Sciatic nerve (tissue), 2 donors: ENCODE data around the gene FYB2. TPM values are rescaled to one million over a fixed set of nuclear protein-coding genes. Genes with fewer than 3 reads are reported as not detected.
"Not testable (repeated sequence)": the region's sequence is repeated elsewhere in the genome, so short reads cannot be mapped to it uniquely, and the experiment has no call there.

Experiments used
- ATAC-seq: fragments of 200-7000 bp; cut with Tn5 transposase; one replicate; pipeline ENCODE4 v1.9.1; 2020; ENCODE audit warnings: mild to moderate bottlenecking, moderate library complexity
- DNase-seq: peaks from one replicate; pipeline ENCODE4 v3.0.0-alpha.2; 2020; ENCODE audit warnings: low spot score
- intact Hi-C: fragments of 100-400 bp; cut with DNase I; formaldehyde crosslinking; loops from one replicate; pipeline ENCODE4 v1.14.2; 2022
- total RNA-seq: library from RNA; stranded (reverse); fragmentation: NEBNext Ultra II Directional; extraction: Animal tissue kit (Norgen Biotek cat#: 25700); gene quantifications from one replicate; pipeline ENCODE4 v1.2.1, GENCODE V29; 2021
- donor health status: DM: no; HTN: no; CAD: no.
- donor health status: DM: no; HTN: no; CAD: no.

Gene FYB2
- total RNA-seq, 1 donor from 2014 or later = not detected

DNA sequence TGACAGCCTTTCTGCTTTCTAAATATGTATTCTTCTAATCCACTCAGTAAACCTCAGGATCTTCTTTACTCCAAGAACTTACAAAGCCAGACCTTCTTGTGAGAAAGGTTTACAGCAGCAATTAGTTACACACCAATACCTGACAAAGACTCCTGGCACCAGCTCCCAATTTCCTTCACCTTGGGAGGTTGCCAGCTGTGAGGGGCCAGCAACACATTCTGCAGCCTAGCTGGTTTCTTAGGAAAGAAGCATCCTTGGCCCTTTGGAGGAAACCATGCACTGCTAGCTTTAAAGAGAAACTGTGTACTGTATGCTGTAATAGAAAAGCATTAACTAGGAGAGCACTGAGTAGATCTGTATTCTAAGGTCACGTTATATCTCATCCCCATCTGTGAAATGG is 10.8 kb downstream of the FYB2 start:
- no peak for ATAC-seq
- no peak for DNase-seq
- intact Hi-C loops = no loop called here

DNA sequence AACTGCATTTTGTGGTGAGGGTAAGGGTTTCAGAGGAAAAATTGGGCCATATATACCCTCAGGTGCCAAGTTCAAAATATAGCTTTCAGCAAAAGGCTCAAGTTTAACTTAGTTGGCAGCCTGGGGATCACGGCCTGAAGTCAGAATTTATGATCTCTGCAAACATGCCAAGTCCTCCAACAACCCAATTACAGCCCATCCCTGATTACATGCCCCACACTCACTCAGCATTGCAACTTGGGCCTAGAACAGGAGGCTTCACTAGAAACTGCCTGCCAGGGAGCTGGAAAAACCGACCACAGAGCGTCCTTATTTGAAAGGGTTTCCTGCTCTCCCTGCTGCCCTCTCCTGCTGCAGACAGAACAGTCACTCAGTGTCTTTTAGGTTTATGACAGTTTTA is 12.4 kb downstream of the FYB2 start:
- ATAC-seq = no peak
- DNase-seq = no peak
- intact Hi-C loops = no loop called here

DNA sequence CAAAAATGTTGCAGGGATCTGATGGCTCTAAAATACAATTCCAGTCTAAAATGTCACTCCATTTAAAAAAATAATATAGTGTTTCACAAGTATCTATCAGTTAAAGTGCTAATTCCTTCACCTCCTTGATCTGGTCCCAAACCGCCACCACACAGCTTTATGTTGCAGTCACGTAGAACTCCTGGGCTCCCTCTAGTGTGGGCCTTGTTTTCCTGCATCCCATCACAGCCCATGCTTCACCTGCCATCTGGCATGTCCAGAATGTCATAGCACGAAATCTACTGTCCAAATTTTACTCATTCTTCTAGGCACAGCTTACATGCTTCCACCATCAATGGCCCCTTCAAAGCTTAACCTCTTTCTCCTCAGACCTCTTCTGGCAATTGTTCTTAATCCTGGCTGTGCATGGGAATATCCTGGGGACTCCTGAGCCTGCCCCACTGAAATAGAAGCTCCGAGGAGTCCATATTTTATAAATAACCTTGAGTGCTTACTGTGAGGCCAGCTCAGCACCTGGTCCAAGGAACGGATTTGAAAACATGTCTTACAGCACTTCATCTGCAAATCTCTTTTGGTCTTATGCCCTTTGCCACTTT is 15.5 kb downstream of the FYB2 start:
- ATAC-seq = no peak
- DNase-seq = no peak
- intact Hi-C loops = no loop called here

DNA sequence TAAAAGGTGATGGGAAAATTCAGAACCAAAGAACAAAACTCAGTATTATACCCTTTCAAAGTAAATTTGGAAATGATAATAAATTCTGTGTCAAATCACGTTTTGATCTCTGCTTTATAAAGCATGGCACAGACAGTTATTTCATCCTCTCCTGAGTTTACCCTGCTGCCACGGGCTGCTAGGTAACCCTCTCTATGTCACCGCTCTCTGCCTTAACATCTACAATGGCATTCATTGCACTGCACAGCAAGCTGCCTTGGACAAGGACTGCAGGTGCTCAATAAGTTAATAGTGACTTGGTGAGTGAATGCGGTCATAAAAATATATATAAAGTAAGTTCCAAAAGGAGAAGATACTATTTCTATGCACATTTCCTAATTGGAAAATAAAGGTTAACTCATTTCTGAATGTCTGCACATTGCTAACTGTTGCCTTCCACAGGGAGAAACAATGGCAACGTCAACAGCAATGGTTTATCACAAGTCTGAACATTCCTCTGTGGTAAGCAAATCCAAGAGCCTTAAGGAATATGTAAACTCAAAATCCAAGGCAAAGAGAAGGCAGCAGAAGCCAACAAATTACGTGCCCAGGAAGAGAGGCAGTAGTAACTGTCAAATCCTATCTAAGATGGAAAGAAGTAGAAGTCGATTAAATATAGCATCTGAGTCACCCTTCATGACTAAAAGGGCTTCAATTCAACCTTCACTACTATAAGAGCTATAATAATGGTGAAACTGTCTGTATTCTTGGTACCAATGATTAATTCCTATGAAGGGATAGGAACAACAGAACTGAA is 19.4 kb downstream of the FYB2 start:
- DNase-seq (no peak), ATAC-seq (no peak)
- intact Hi-C loops = no loop called here

- DNase-seq (no peak), ATAC-seq (peak; percentile 22)
- intact Hi-C loops = no loop called here
Measured at GRCh38 chr1:56798053-56798471, 21.1 kb downstream of the FYB2 start.

DNA sequence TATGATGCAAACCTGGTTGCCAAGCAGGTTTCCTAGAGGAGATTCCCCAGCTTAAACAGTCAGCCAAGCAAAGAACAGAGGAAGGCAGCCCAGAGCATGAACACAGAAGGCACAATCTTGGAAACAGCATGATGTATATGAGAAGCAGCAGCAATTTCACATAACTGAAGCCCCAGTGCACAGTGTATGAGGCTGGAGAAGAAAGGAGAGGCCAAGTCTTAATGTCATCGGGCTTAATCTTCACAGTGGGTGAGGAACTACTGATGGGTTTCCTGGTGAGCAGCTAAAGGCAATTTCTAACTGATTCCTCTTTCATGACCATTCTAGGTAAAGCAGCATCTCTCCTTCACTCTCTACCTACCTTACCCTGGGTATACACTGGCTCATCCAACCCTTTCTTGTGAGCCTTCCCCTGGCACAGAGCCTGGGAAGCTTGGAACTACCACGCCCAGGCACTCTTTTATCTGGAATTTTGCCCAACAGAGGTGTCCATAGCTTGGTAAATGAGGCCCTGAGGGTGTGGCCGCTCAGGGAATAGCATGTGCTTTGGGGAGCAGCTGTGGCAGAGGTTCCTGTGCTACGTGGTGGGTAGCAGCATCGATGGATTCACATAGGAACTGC is 22.0 kb downstream of the FYB2 start:
- intact Hi-C loops = no loop called here
- no peak for DNase-seq
- no peak for ATAC-seq

DNA sequence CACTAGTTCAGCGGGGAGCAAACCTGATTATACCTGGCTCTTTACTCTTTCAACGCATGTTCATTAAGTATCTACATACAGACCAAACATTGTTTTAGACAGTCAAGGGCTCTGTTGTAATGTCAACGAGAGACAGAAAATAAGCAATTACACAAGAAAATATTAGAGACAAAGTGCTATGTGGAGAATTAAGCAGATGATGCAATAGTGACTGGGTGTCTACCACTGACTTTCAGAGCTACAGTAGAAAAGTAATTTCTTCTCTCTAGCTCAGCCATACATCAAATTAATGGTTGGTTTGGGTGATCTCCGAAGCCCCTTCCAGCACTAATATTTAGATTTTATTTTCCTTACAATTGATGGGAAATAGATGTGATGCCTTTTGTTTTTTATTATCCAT is 23.3 kb downstream of the FYB2 start:
- intact Hi-C loops = no loop called here
- ATAC-seq (no peak), DNase-seq (no peak)

DNA sequence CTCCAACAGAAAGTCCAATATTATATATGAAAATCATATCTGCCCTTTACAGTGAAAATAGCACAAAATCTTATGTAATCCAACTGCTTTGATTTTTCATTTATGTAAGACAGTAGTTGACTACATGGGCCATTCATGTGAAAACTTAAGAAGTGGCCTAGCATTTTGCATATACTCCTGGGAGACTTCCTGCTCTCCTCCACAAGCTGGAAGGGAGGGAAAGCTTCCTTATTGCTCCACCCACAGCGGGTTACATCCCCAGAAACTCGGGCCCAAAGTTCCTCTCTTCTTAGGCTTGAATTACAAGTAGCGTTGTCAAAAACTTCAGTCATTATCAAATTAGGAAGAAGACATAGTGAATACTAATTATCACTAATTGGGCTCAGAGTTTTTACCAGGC is 29.2 kb downstream of the FYB2 start:
- ATAC-seq = no peak

DNA sequence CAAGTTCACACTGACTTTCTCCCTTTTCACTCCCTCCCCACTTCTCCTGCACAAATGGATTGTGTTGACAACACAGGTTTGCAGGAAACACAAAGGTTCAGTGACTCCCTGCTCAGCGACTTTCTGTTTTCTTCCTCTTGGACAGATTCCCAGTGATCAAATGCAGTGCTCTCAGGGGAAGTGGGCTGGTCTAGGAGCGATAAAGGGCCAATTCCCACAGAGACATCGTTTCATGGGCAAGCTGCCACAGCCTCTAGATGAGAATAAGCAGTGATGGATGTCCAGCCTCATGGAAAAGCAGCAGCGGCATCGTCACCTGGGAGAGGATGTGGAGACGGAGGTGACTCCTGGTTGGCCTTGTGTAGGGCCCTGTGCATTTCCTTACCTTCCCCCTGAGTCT is 30.6 kb downstream of the FYB2 start:
- intact Hi-C loops = no loop called here
- ATAC-seq = no peak
- no peak for DNase-seq

More for the DNA sequence above, 29.2 kb downstream of the FYB2 start:
- intact Hi-C loops = no loop called here
- DNase-seq = no peak

- ATAC-seq (no peak), DNase-seq (no peak)
- intact Hi-C loops = no loop called here
Measured at GRCh38 chr1:56788102-56788501, 31.1 kb downstream of the FYB2 start.

DNA sequence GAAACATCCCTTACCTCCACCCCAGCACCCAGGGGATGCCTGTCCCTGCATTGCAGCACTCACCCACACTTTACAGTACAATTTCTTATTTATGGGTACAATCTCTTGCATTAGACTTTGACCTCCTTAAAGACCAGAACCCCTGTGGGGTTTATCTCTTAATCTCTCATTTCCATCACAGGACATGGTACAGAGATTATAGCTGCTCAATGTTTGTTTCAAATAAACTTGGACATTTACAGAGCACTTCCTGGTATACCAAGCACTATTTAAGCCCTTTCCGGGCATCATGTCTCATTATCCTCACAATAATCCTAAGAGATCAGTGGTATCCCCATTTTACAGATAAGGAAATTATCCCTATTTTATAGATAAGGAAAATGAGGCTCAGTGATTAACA is 31.9 kb downstream of the FYB2 start:
- ATAC-seq = no peak
- intact Hi-C loops = no loop called here
- DNase-seq = no peak

GRCh38 chr1:56782773-56783172 is 36.4 kb downstream of the FYB2 start:
- intact Hi-C loops = no loop called here
- no peak for DNase-seq
- no peak for ATAC-seq

DNA sequence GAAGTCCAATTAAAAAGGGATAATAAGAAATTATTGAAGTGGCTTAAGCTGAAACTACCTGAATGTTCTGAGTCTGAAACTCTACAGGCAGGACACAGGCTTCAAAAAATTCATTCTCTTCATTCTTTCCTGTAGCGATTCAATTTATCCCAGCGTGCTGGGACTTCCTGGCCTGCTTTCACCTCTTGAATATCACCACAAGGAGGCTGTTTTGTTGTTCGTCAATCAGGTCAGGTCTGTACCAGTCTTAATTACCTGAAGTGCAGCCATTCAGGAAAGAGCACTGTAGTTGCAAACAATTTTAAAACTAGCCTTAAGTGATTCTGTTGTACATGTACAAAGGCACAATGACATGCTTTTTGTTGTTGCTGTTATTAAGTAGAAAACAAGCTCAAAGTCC is 38.4 kb downstream of the FYB2 start:
- ATAC-seq (no peak), DNase-seq (no peak)
- intact Hi-C loops = no loop called here

DNA sequence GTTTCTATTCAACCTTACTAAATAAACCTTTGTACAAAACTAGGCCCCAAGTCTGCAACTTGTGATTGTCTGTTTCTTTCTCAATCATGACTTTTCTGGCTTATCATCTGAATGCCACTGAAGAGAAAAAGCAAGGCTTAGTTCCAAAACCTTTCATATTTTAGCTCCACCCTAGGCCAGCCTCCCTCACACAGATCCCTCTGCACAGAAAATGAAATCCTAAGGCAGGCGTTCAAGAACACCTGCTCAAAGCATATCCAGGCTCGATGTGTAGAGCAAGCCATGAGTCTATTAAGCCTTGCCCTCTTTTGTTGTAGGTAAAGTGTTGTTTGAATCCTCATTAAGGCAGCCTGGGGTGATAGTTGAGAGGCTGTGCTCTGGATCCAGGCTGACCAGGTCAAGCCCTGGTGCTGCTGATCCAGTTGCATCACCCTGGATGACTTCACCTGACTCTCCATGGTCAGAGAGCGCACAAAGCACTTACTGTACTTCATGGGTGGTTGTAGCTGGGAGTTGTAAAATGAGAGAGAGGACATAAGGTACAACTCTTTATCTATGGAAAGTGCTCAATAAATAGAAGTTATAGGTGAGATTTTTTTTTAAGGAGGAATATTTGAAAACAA is 39.0 kb downstream of the FYB2 start:
- intact Hi-C loops = no loop called here
- no peak for DNase-seq
- no peak for ATAC-seq

- intact Hi-C loops = no loop called here
- DNase-seq (no peak), ATAC-seq (no peak)
Measured at GRCh38 chr1:56777972-56778371, 41.2 kb downstream of the FYB2 start.

DNA sequence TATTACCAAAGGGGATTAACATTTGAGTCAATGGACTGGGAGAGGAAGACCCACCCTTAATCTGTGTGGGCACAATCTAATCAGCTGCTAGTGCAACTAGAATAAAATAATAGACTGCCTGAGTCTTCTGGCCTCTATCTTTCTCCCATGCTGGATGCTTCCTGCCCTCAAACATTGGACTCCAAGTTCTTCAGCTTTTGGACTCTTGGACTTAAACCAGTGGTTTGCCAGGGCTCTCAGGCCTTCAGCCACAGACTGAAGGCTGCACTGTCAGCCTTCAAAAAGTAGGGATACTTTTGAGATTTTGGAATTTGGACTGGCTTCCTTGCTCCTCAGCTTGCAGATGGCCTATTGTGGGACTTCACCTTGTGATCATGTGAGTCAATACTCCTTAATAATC is 44.5 kb downstream of the FYB2 start:
- ATAC-seq, DNase-seq, intact Hi-C loops: not testable (repeated sequence)

GRCh38 chr1:56774067-56774609 is 45.1 kb downstream of the FYB2 start:
- intact Hi-C loops = no loop called here
- DNase-seq = no peak
- ATAC-seq = no peak

- intact Hi-C loops = no loop called here
- DNase-seq (no peak), ATAC-seq (no peak)
Measured at GRCh38 chr1:56773341-56774066, 45.7 kb downstream of the FYB2 start.

GRCh38 chr1:56771717-56772116 is 47.5 kb downstream of the FYB2 start:
- intact Hi-C loops = no loop called here
- DNase-seq (no peak), ATAC-seq (no peak)
